ENCODE results near the gene ACO2. TPM values are rescaled to one million over a fixed set of nuclear protein-coding genes. Genes with fewer than 3 reads are reported as not detected.

Gene ACO2
- total and polyA plus RNA-seq, 2 of the 8 experiments (the other 6 are each of a cell fraction or from before 2014, with no cell fraction given), result 52.8 to 75.4 TPM

- TF ChIP-seq, protein P1, sequence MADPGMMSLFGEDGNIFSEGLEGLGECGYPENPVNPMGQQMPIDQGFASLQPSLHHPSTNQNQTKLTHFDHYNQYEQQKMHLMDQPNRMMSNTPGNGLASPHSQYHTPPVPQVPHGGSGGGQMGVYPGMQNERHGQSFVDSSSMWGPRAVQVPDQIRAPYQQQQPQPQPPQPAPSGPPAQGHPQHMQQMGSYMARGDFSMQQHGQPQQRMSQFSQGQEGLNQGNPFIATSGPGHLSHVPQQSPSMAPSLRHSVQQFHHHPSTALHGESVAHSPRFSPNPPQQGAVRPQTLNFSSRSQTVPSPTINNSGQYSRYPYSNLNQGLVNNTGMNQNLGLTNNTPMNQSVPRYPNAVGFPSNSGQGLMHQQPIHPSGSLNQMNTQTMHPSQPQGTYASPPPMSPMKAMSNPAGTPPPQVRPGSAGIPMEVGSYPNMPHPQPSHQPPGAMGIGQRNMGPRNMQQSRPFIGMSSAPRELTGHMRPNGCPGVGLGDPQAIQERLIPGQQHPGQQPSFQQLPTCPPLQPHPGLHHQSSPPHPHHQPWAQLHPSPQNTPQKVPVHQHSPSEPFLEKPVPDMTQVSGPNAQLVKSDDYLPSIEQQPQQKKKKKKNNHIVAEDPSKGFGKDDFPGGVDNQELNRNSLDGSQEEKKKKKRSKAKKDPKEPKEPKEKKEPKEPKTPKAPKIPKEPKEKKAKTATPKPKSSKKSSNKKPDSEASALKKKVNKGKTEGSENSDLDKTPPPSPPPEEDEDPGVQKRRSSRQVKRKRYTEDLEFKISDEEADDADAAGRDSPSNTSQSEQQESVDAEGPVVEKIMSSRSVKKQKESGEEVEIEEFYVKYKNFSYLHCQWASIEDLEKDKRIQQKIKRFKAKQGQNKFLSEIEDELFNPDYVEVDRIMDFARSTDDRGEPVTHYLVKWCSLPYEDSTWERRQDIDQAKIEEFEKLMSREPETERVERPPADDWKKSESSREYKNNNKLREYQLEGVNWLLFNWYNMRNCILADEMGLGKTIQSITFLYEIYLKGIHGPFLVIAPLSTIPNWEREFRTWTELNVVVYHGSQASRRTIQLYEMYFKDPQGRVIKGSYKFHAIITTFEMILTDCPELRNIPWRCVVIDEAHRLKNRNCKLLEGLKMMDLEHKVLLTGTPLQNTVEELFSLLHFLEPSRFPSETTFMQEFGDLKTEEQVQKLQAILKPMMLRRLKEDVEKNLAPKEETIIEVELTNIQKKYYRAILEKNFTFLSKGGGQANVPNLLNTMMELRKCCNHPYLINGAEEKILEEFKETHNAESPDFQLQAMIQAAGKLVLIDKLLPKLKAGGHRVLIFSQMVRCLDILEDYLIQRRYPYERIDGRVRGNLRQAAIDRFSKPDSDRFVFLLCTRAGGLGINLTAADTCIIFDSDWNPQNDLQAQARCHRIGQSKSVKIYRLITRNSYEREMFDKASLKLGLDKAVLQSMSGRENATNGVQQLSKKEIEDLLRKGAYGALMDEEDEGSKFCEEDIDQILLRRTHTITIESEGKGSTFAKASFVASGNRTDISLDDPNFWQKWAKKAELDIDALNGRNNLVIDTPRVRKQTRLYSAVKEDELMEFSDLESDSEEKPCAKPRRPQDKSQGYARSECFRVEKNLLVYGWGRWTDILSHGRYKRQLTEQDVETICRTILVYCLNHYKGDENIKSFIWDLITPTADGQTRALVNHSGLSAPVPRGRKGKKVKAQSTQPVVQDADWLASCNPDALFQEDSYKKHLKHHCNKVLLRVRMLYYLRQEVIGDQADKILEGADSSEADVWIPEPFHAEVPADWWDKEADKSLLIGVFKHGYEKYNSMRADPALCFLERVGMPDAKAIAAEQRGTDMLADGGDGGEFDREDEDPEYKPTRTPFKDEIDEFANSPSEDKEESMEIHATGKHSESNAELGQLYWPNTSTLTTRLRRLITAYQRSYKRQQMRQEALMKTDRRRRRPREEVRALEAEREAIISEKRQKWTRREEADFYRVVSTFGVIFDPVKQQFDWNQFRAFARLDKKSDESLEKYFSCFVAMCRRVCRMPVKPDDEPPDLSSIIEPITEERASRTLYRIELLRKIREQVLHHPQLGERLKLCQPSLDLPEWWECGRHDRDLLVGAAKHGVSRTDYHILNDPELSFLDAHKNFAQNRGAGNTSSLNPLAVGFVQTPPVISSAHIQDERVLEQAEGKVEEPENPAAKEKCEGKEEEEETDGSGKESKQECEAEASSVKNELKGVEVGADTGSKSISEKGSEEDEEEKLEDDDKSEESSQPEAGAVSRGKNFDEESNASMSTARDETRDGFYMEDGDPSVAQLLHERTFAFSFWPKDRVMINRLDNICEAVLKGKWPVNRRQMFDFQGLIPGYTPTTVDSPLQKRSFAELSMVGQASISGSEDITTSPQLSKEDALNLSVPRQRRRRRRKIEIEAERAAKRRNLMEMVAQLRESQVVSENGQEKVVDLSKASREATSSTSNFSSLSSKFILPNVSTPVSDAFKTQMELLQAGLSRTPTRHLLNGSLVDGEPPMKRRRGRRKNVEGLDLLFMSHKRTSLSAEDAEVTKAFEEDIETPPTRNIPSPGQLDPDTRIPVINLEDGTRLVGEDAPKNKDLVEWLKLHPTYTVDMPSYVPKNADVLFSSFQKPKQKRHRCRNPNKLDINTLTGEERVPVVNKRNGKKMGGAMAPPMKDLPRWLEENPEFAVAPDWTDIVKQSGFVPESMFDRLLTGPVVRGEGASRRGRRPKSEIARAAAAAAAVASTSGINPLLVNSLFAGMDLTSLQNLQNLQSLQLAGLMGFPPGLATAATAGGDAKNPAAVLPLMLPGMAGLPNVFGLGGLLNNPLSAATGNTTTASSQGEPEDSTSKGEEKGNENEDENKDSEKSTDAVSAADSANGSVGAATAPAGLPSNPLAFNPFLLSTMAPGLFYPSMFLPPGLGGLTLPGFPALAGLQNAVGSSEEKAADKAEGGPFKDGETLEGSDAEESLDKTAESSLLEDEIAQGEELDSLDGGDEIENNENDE (IDR thresholded peaks at IDR 0.05; ENCODE audit: insufficient replicate concordance, low read length), result no peak
- TF ChIP-seq TEAD4 (IDR thresholded peaks at IDR 0.05; ENCODE audit: low read depth, low read length) (no peak), ASH2L (IDR thresholded peaks at IDR 0.05; ENCODE audit: low read length) (no peak), SP1 (IDR thresholded peaks at IDR 0.05; ENCODE audit: low read depth, low read length) (no peak), MAFK (IDR thresholded peaks at IDR 0.05; ENCODE audit: low read depth, low read length) (no peak), SIN3A (conservative IDR thresholded peaks at IDR 0.05 in 1 of 2, IDR thresholded peaks at IDR 0.05 in 1 of 2; ENCODE audit: low read depth in 1 of 2, low read length in 2 of 2) (no peak), YY1 (IDR thresholded peaks at IDR 0.05; ENCODE audit: low read depth, low read length) (no peak), SP2 (IDR thresholded peaks at IDR 0.05; ENCODE audit: low read length) (no peak)
- TF ChIP-seq, protein P2, sequence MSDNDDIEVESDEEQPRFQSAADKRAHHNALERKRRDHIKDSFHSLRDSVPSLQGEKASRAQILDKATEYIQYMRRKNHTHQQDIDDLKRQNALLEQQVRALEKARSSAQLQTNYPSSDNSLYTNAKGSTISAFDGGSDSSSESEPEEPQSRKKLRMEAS (IDR thresholded peaks at IDR 0.05), result no peak
- TF ChIP-seq, protein P3, sequence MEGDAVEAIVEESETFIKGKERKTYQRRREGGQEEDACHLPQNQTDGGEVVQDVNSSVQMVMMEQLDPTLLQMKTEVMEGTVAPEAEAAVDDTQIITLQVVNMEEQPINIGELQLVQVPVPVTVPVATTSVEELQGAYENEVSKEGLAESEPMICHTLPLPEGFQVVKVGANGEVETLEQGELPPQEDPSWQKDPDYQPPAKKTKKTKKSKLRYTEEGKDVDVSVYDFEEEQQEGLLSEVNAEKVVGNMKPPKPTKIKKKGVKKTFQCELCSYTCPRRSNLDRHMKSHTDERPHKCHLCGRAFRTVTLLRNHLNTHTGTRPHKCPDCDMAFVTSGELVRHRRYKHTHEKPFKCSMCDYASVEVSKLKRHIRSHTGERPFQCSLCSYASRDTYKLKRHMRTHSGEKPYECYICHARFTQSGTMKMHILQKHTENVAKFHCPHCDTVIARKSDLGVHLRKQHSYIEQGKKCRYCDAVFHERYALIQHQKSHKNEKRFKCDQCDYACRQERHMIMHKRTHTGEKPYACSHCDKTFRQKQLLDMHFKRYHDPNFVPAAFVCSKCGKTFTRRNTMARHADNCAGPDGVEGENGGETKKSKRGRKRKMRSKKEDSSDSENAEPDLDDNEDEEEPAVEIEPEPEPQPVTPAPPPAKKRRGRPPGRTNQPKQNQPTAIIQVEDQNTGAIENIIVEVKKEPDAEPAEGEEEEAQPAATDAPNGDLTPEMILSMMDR (IDR thresholded peaks at IDR 0.05; ENCODE audit: control extremely low read depth in 1 of 3, insufficient read depth in 1 of 3, low read depth in 1 of 3, low read length in 3 of 3), result no peak
These were observed 9.5 kb upstream of the ACO2 start (continued) for GRCh38 chr22:41459431-41459830.

All from H1 (cell line).